H9 (cell line): ENCODE data around the gene UQCRC1. TPM values are rescaled to one million over a fixed set of nuclear protein-coding genes. Genes with fewer than 3 reads are reported as not detected.

Experiments used
- DNase-seq: peaks from one replicate; pipeline ENCODE4 v3.0.0-alpha.2; 2017
- H2AFZ ChIP-seq: one replicate; pipeline ENCODE4 v1.6.1; 2013; ENCODE audit warnings: mild to moderate bottlenecking, low read length, control low read depth, moderate library complexity
- H2AK5ac ChIP-seq: 2 replicates; pipeline ENCODE4 v1.6.1; 2013; ENCODE audit warnings: low read length, control low read depth, mixed read lengths; ENCODE audit not compliant: insufficient read length
- H2BK120ac ChIP-seq: one replicate; pipeline ENCODE4 v1.6.1; 2013; ENCODE audit warnings: low read depth, mild to moderate bottlenecking, low read length, control low read depth, inconsistent platforms; ENCODE audit not compliant: poor library complexity, severe bottlenecking
- H2BK12ac ChIP-seq: 2 replicates; pipeline ENCODE4 v1.6.1; 2013; ENCODE audit warnings: low read length, control low read depth, mixed read lengths, low read depth; ENCODE audit not compliant: insufficient read length
- H2BK15ac ChIP-seq: 2 replicates; pipeline ENCODE4 v1.6.1; 2013; ENCODE audit warnings: low read depth, low read length, control low read depth
- H2BK20ac ChIP-seq: one replicate; pipeline ENCODE4 v1.6.1; 2013; ENCODE audit warnings: low read depth, mild to moderate bottlenecking, low read length, control low read depth, inconsistent platforms; ENCODE audit not compliant: poor library complexity, severe bottlenecking
- H2BK5ac ChIP-seq: 2 replicates; pipeline ENCODE4 v1.6.1; 2013; ENCODE audit warnings: low read length, control low read depth, mixed read lengths; ENCODE audit not compliant: insufficient read length
- H3K14ac ChIP-seq: 2 replicates; pipeline ENCODE4 v1.6.1; 2013; ENCODE audit warnings: low read length, control low read depth; ENCODE audit not compliant: insufficient read depth
- H3K18ac ChIP-seq: 2 replicates; pipeline ENCODE4 v1.6.1; 2013; ENCODE audit warnings: low read depth, mild to moderate bottlenecking, mixed read lengths, low read length, control low read depth; ENCODE audit not compliant: insufficient read length
- H3K23ac ChIP-seq: 2 replicates; pipeline ENCODE4 v1.6.1; 2013; ENCODE audit warnings: low read length, control low read depth, mixed read lengths, low read depth; ENCODE audit not compliant: insufficient read length
- H3K23me2 ChIP-seq: 2 replicates; pipeline ENCODE4 v1.6.1; 2013; ENCODE audit warnings: low read depth, mild to moderate bottlenecking, mixed read lengths, low read length, control low read depth; ENCODE audit not compliant: insufficient read length, poor library complexity, severe bottlenecking
- H3K27ac ChIP-seq: 2 replicates; pipeline ENCODE4 v1.5.1; 2013; ENCODE audit warnings: low read length, control low read depth, mixed read lengths, low read depth; ENCODE audit not compliant: insufficient read length
- H3K27me3 ChIP-seq: 2 replicates; pipeline ENCODE4 v1.6.1; 2013; ENCODE audit warnings: low read length, control low read depth, inconsistent platforms; ENCODE audit not compliant: insufficient read depth
- H3K4ac ChIP-seq: 2 replicates; pipeline ENCODE4 v1.6.1; 2013; ENCODE audit warnings: low read depth, mild to moderate bottlenecking, control low read depth, inconsistent platforms, low read length, moderate library complexity
- H3K4me1 ChIP-seq: 2 replicates; pipeline ENCODE4 v1.6.1; 2013; ENCODE audit warnings: low read length, control low read depth, inconsistent platforms; ENCODE audit not compliant: insufficient read depth
- H3K4me2 ChIP-seq: 2 replicates; pipeline ENCODE4 v1.6.1; 2013; ENCODE audit warnings: low read length, control low read depth, mixed read lengths; ENCODE audit not compliant: insufficient read length, insufficient read depth
- H3K56ac ChIP-seq: 2 replicates; pipeline ENCODE4 v1.6.1; 2013; ENCODE audit warnings: low read depth, mild to moderate bottlenecking, mixed read lengths, low read length, control low read depth; ENCODE audit not compliant: insufficient read length
- H3K79me1 ChIP-seq: 2 replicates; pipeline ENCODE4 v1.6.1; 2013; ENCODE audit warnings: low read depth, mild to moderate bottlenecking, moderate library complexity, low read length, control low read depth, inconsistent platforms; ENCODE audit not compliant: insufficient read depth, poor library complexity, severe bottlenecking
- H3K79me2 ChIP-seq: 2 replicates; pipeline ENCODE4 v1.6.1; 2013; ENCODE audit warnings: low read length, control low read depth, inconsistent platforms; ENCODE audit not compliant: insufficient read depth
- H3K9ac ChIP-seq: 2 replicates; pipeline ENCODE4 v1.6.1; 2013; ENCODE audit warnings: low read length, control low read depth, mixed read lengths; ENCODE audit not compliant: insufficient read length; ENCODE audit errors: extremely low read depth
- H3K9me3 ChIP-seq: one replicate; pipeline ENCODE4 v1.6.1; 2013; ENCODE audit warnings: low read depth, low read length, inconsistent platforms; ENCODE audit not compliant: control insufficient read depth
- H3T11ph ChIP-seq: one replicate; pipeline ENCODE4 v1.6.1; 2013; ENCODE audit warnings: mild to moderate bottlenecking, low read length, control low read depth, inconsistent platforms
- H4K20me1 ChIP-seq: one replicate; pipeline ENCODE4 v1.6.1; 2013; ENCODE audit not compliant: control insufficient read depth, insufficient read length, insufficient read depth
- H4K5ac ChIP-seq: 2 replicates; pipeline ENCODE4 v1.6.1; 2013; ENCODE audit warnings: low read depth, mild to moderate bottlenecking, mixed read lengths, low read length, control low read depth; ENCODE audit not compliant: insufficient read length
- H4K8ac ChIP-seq: replicated peaks from 2 replicates; pipeline ENCODE4 v1.6.1; 2013; ENCODE audit warnings: low read length, control low read depth, mixed read lengths, low read depth; ENCODE audit not compliant: insufficient read length
- H4K91ac ChIP-seq: 2 replicates; pipeline ENCODE4 v1.6.1; 2013; ENCODE audit warnings: low read depth, mild to moderate bottlenecking, moderate library complexity, mixed read lengths, low read length, control low read depth; ENCODE audit not compliant: insufficient read length
- H3K27ac Mint-ChIP-seq, 3 experiments: 2 replicates in 2 of 3; 3 replicates in 1 of 3; pipeline ENCODE4 v1.8.0; 2020 to 2021; ENCODE audit warnings: mixed read lengths in 3 of 3, mild to moderate bottlenecking in 1 of 3, moderate library complexity in 1 of 3
- H3K27me3 Mint-ChIP-seq: 2 replicates; pipeline ENCODE4 v1.8.0; 2021; ENCODE audit warnings: low read depth, mild to moderate bottlenecking, moderate library complexity, mixed read lengths
- H3K36me3 Mint-ChIP-seq, 3 experiments: 2 replicates in 2 of 3; 3 replicates in 1 of 3; pipeline ENCODE4 v1.8.0; 2020 to 2021; ENCODE audit warnings: low read depth in 3 of 3, mixed read lengths in 3 of 3; ENCODE audit not compliant: insufficient read depth in 1 of 3
- H3K4me1 Mint-ChIP-seq, 2 experiments: 2 replicates each; pipeline ENCODE4 v1.8.0; 2020; ENCODE audit warnings: mixed read lengths in 2 of 2
- H3K4me3 Mint-ChIP-seq, 2 experiments: 2 replicates in 1 of 2; 3 replicates in 1 of 2; pipeline ENCODE4 v1.8.0; 2020 to 2021; ENCODE audit warnings: mild to moderate bottlenecking in 2 of 2, mixed read lengths in 2 of 2, moderate library complexity in 1 of 2
- H3K9me3 Mint-ChIP-seq, 2 experiments: 2 replicates in 1 of 2; 3 replicates in 1 of 2; pipeline ENCODE4 v1.8.0; 2020; ENCODE audit warnings: mild to moderate bottlenecking in 2 of 2, mixed read lengths in 2 of 2, moderate library complexity in 1 of 2
- CTCF ChIP-seq: fragments of 200-600 bp; sonication (generic); conservative IDR thresholded peaks from 3 replicates; pipeline ENCODE4 v1.8.0; 2021; ENCODE audit warnings: antibody characterized with exemption, mild to moderate bottlenecking
- WGBS: extraction: QIAGEN DNeasy Blood & Tissue Kit; methylation state at CpG from one replicate; pipeline ENCODE4 v1.1.7; 2013; ENCODE audit warnings: missing lambda C conversion rate, low lambda C conversion rate, mixed read lengths; ENCODE audit not compliant: insufficient read length; ENCODE audit errors: extremely low coverage; 5-methylcytosine and 5-hydroxymethylcytosine counted together
- total RNA-seq: library from RNA; stranded (reverse); gene quantifications from 2 replicates; pipeline ENCODE4 v1.2.1, GENCODE V29; 2021

The UQCRC1 gene
- total RNA-seq, 1 experiment from 2014 or later = 285 TPM

GRCh38 chr3:48575366-48575765, 34.1 kb downstream of the UQCRC1 start:
- H3K4me3 Mint-ChIP-seq = no peak overlapping the region
- Histone ChIP-seq H3K14ac (no peak overlapping the region), H3K23ac (no peak overlapping the region), H2BK12ac (no peak overlapping the region), H2BK5ac (no peak overlapping the region), H4K5ac (no peak overlapping the region), H3K4me2 (no peak overlapping the region), H3K18ac (no peak overlapping the region), H4K20me1 (no peaks in the 10 kb centered on the region), H3K9ac (no peak overlapping the region), H3K23me2 (no peaks in the 10 kb centered on the region), H3K9me3 (no peaks in the 10 kb centered on the region), H3T11ph (no peak overlapping the region), H2AFZ (no peak overlapping the region), H3K79me2 (no peaks in the 10 kb centered on the region), H3K79me1 (no peaks in the 10 kb centered on the region), H2BK20ac (no peak overlapping the region), H4K8ac (no peak overlapping the region), H3K4ac (no peak overlapping the region), H2AK5ac (no peak overlapping the region), H2BK15ac (no peak overlapping the region), H3K27me3 (no peaks in the 10 kb centered on the region), H4K91ac (no peak overlapping the region), H3K56ac (no peak overlapping the region), H3K27ac (no peak overlapping the region), H2BK120ac (no peak overlapping the region), H3K4me1 (no peaks in the 10 kb centered on the region)
- no peaks in the 10 kb centered on the region for H3K9me3 Mint-ChIP-seq
- H3K27me3 Mint-ChIP-seq = no peaks in the 10 kb centered on the region
- no peaks in the 10 kb centered on the region for H3K4me1 Mint-ChIP-seq
- no peak for DNase-seq
- peaks cover 0 to 21% (median 0%) of the 10 kb centered on the region in 3 experiments; a peak in 5 of 7 replicates for H3K36me3 Mint-ChIP-seq
- peak overlapping the region in 2 of 3 experiments; percentile 27 to 61; a peak in 1 of 7 replicates for H3K27ac Mint-ChIP-seq
- no CpG with 5 or more reads among the region's 17 CpGs for WGBS
- no peak for TF ChIP-seq CTCF
